Measurements from ENCODE around the gene ST7. TPM values are rescaled to one million over a fixed set of nuclear protein-coding genes. Genes with fewer than 3 reads are reported as not detected.

The ST7 gene
- total RNA-seq, 1 experiment from 2014 or later = 12.9 TPM

DNA sequence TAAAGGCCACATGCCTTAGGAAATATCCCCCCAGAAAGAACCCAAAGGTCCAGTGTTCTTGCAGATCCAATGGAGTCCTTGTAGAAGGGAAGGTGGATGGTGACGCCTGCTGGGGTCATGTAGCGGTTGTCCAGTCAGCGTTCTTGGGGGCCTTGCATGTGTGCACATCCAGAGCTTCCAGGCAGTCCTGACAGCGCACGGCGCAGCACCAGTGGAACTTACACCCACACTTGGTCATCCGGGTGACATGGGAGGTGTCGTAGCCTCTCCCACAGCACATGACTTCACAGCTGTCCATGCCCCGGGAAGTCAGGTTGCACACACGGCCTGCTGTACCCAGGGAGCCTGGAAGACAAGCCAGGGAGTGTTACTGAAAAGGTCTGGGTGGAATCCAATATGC, 324.7 kb downstream of the ST7 start:
- Mint-ChIP-seq H3K4me1 (0 out of 4 replicates have a peak, but pooled peaks cover 0 to 5% of the 10 kb centered on the region in 2 experiments), H3K36me3 (ENCODE audit: insufficient read depth in 1 of 3, low read depth in 3 of 3) (no peaks in the 10 kb centered on the region), H3K4me3 (no peak overlapping the region), H3K27ac (no peak overlapping the region), H3K27me3 (ENCODE audit: low read depth) (no peaks in the 10 kb centered on the region; the same call in 1 of the 2 replicates), H3K9me3 (no peaks in the 10 kb centered on the region)
- H4K20me1 ChIP-seq (ENCODE audit: control insufficient read depth, insufficient read depth, insufficient read length) = no peaks in the 10 kb centered on the region
- H3K4me2 ChIP-seq (ENCODE audit: insufficient read depth, insufficient read length, low read length) = no peak overlapping the region
- no peak for DNase-seq
- no peak overlapping the region for H3K4ac ChIP-seq (ENCODE audit: low read depth, low read length)
- no peak overlapping the region for H2BK120ac ChIP-seq (ENCODE audit: low read depth, low read length, poor library complexity, severe bottlenecking)
- no peak overlapping the region for H3K56ac ChIP-seq (ENCODE audit: insufficient read length, low read depth, low read length)
- H3K79me2 ChIP-seq (ENCODE audit: insufficient read depth, low read length) = no peaks in the 10 kb centered on the region
- no peak overlapping the region for H4K8ac ChIP-seq (replicated peaks; ENCODE audit: insufficient read length, low read depth, low read length)
- no peak overlapping the region for H3T11ph ChIP-seq (ENCODE audit: low read length)
- H2BK15ac ChIP-seq (ENCODE audit: low read depth, low read length) = no peak overlapping the region
- H3K9ac ChIP-seq (ENCODE audit: extremely low read depth, insufficient read length, low read length) = no peak overlapping the region
- no peaks in the 10 kb centered on the region for H3K4me1 ChIP-seq (ENCODE audit: insufficient read depth, low read length)
- no peak overlapping the region for H2AK5ac ChIP-seq (ENCODE audit: insufficient read length, low read length)
- no peaks in the 10 kb centered on the region for H3K9me3 ChIP-seq (ENCODE audit: control insufficient read depth, low read depth, low read length)
- no peak overlapping the region for H4K5ac ChIP-seq (ENCODE audit: insufficient read length, low read depth, low read length)
- H4K91ac ChIP-seq (ENCODE audit: insufficient read length, low read depth, low read length) = no peak overlapping the region
- H3K27ac ChIP-seq (ENCODE audit: insufficient read length, low read depth, low read length) = no peak overlapping the region
- H2BK5ac ChIP-seq (ENCODE audit: insufficient read length, low read length) = no peak overlapping the region
- H3K27me3 ChIP-seq (ENCODE audit: insufficient read depth, low read length) = no peaks in the 10 kb centered on the region
- WGBS (ENCODE audit: extremely low coverage, insufficient read length, low lambda C conversion rate) = no CpG with 5 or more reads among the region's 10 CpGs
- no peaks in the 10 kb centered on the region for H3K23me2 ChIP-seq (ENCODE audit: insufficient read length, low read depth, low read length, poor library complexity, severe bottlenecking)
- no peak overlapping the region for H3K14ac ChIP-seq (ENCODE audit: insufficient read depth, low read length)
- H2BK12ac ChIP-seq (ENCODE audit: insufficient read length, low read depth, low read length) = no peak overlapping the region
- no peak overlapping the region for H3K18ac ChIP-seq (ENCODE audit: insufficient read length, low read depth, low read length)
- no peak overlapping the region for H2AFZ ChIP-seq (ENCODE audit: low read length)
- H2BK20ac ChIP-seq (ENCODE audit: low read depth, low read length, poor library complexity, severe bottlenecking) = no peak overlapping the region
- TF ChIP-seq, protein P1, sequence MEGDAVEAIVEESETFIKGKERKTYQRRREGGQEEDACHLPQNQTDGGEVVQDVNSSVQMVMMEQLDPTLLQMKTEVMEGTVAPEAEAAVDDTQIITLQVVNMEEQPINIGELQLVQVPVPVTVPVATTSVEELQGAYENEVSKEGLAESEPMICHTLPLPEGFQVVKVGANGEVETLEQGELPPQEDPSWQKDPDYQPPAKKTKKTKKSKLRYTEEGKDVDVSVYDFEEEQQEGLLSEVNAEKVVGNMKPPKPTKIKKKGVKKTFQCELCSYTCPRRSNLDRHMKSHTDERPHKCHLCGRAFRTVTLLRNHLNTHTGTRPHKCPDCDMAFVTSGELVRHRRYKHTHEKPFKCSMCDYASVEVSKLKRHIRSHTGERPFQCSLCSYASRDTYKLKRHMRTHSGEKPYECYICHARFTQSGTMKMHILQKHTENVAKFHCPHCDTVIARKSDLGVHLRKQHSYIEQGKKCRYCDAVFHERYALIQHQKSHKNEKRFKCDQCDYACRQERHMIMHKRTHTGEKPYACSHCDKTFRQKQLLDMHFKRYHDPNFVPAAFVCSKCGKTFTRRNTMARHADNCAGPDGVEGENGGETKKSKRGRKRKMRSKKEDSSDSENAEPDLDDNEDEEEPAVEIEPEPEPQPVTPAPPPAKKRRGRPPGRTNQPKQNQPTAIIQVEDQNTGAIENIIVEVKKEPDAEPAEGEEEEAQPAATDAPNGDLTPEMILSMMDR (conservative IDR thresholded peaks at IDR 0.05) = no peak
- no peak overlapping the region for H3K23ac ChIP-seq (ENCODE audit: insufficient read length, low read depth, low read length)
- no peaks in the 10 kb centered on the region for H3K79me1 ChIP-seq (ENCODE audit: insufficient read depth, low read depth, low read length, poor library complexity, severe bottlenecking)
